B cell (primary cell): ENCODE data around the gene COA7. TPM values are rescaled to one million over a fixed set of nuclear protein-coding genes. Genes with fewer than 3 reads are reported as not detected.

Source experiments
- ATAC-seq: fragments of 200-7000 bp; cut with Tn5 transposase; one replicate; pipeline ENCODE4 v1.10.0; 2021; ENCODE audit warnings: low read depth, mild to moderate bottlenecking, moderate number of reproducible peaks, moderate library complexity
- CTCF ChIA-PET: fragments of 350-600 bp; sonication (Branson Sonifier 250); formaldehyde crosslinking; loops from one replicate; lab custom pipeline; 2021; ENCODE audit warnings: antibody characterized with exemption, inconsistent platforms; lab: Charles Lee
- POLR2A ChIA-PET: fragments of 350-600 bp; sonication (Branson Sonifier 250); formaldehyde crosslinking; loops from one replicate; lab custom pipeline; 2021; ENCODE audit warnings: antibody characterized with exemption; lab: Charles Lee
- DNase-seq: peaks from one replicate; pipeline ENCODE4 v3.0.0; 2013
- H2AFZ ChIP-seq: 2 replicates; pipeline ENCODE4 v1.6.1; 2012; ENCODE audit warnings: mild to moderate bottlenecking, low read depth, low read length; ENCODE audit not compliant: insufficient read depth, poor library complexity, severe bottlenecking
- H3K27ac ChIP-seq, 2 donors: 1 replicate in 1 of 2; 2 replicates in 1 of 2; pipeline ENCODE4 v1.5.1; 2012 to 2013; ENCODE audit warnings: low read length in 2 of 2, mild to moderate bottlenecking in 2 of 2, moderate library complexity in 1 of 2
- H3K27me3 ChIP-seq, 4 experiments: fragments of 200-600 bp in 1 of 4; sonication (generic) in 1 of 4; replicated peaks in 1 of 4; 1 replicate in 2 of 4; 2 replicates in 2 of 4; pipeline versions ENCODE4 v1.6.1 to v1.7.0; 2013 to 2016; ENCODE audit warnings: low read length in 3 of 4, mild to moderate bottlenecking in 2 of 4, mixed read lengths in 1 of 4, moderate library complexity in 1 of 4; ENCODE audit not compliant: insufficient read depth in 4 of 4, control insufficient read depth in 3 of 4; ENCODE audit errors: control extremely low read depth in 1 of 4
- H3K36me3 ChIP-seq, 2 experiments: replicated peaks in 1 of 2; 1 replicate in 1 of 2; 2 replicates in 1 of 2; pipeline versions ENCODE4 v1.6.1 to v1.7.1; 2013; ENCODE audit warnings: low read length in 1 of 2; ENCODE audit not compliant: insufficient read depth in 2 of 2, control insufficient read depth in 1 of 2; ENCODE audit errors: control extremely low read depth in 1 of 2, extremely low read depth in 1 of 2
- H3K4me1 ChIP-seq, 2 donors: fragments of 200-600 bp in 1 of 2; sonication (generic) in 1 of 2; 1 replicate in 1 of 2; 2 replicates in 1 of 2; pipeline versions ENCODE4 v1.5.1 to v1.6.1; 2013 to 2017; ENCODE audit warnings: low read length in 2 of 2; ENCODE audit not compliant: control insufficient read depth in 2 of 2, insufficient read depth in 2 of 2
- H3K4me2 ChIP-seq: replicated peaks from 2 replicates; pipeline ENCODE3; 2012; ENCODE audit warnings: mild to moderate bottlenecking, low read depth, low read length; ENCODE audit not compliant: poor library complexity, severe bottlenecking
- H3K4me3 ChIP-seq, 5 experiments: fragments of 200-600 bp in 1 of 5; sonication (generic) in 1 of 5; 1 replicate in 3 of 5; 2 replicates in 2 of 5; pipeline versions ENCODE4 v1.5.1 to v1.7.0; 2011 to 2016; ENCODE audit warnings: low read length in 4 of 5, mild to moderate bottlenecking in 4 of 5, low read depth in 2 of 5, control low read depth in 1 of 5, moderate library complexity in 1 of 5; ENCODE audit not compliant: insufficient read depth in 1 of 5; ENCODE audit errors: control extremely low read depth in 1 of 5, extremely low read depth in 1 of 5
- H3K79me2 ChIP-seq: fragments of 200-600 bp; sonication (generic); one replicate; pipeline ENCODE4 v1.6.0; 2016; ENCODE audit warnings: low read length; ENCODE audit not compliant: control insufficient read depth, insufficient read depth
- H3K9ac ChIP-seq: fragments of 200-600 bp; sonication (generic); 2 replicates; pipeline ENCODE4 v1.6.1; 2017; ENCODE audit warnings: mild to moderate bottlenecking, low read length, moderate library complexity
- H3K9me3 ChIP-seq, 3 donors: one replicate each; pipeline versions ENCODE4 v1.6.1 to v1.7.1; 2013; ENCODE audit warnings: low read length in 2 of 3; ENCODE audit not compliant: control insufficient read depth in 2 of 3, insufficient read depth in 1 of 3; ENCODE audit errors: control extremely low read depth in 1 of 3
- H4K20me1 ChIP-seq: 2 replicates; pipeline ENCODE4 v1.6.0; 2012; ENCODE audit warnings: mild to moderate bottlenecking, low read length; ENCODE audit not compliant: insufficient read depth, control insufficient read depth, poor library complexity, severe bottlenecking
- H3K27ac Mint-ChIP-seq: one replicate; pipeline ENCODE4 v1.8.0; 2021; ENCODE audit warnings: mixed read lengths
- H3K27me3 Mint-ChIP-seq: one replicate; pipeline ENCODE4 v1.8.0; 2021; ENCODE audit warnings: mixed read lengths
- H3K4me1 Mint-ChIP-seq: one replicate; pipeline ENCODE4 v1.8.0; 2021; ENCODE audit warnings: mixed read lengths
- H3K4me3 Mint-ChIP-seq: one replicate; pipeline ENCODE4 v1.8.0; 2021; ENCODE audit warnings: mixed read lengths
- H3K9me3 Mint-ChIP-seq: one replicate; pipeline ENCODE4 v1.8.0; 2022; ENCODE audit warnings: mixed read lengths; ENCODE audit not compliant: insufficient read depth
- EZH2 ChIP-seq: IDR thresholded peaks from 2 replicates; pipeline ENCODE4 v1.6.1; 2012; ENCODE audit warnings: borderline replicate concordance, low read depth, mild to moderate bottlenecking, moderate library complexity, low read length; ENCODE audit not compliant: insufficient read depth, poor library complexity, severe bottlenecking
- WGBS: methylation state at CpG from one replicate; pipeline ENCODE4 v1.1.5; 2013; ENCODE audit warnings: missing lambda C conversion rate; ENCODE audit not compliant: insufficient coverage; 5-methylcytosine and 5-hydroxymethylcytosine counted together
- intact Hi-C: fragments of 100-400 bp; cut with micrococcal nuclease; formaldehyde crosslinking; loops from one replicate; pipeline ENCODE4 v1.10.0; 2022
- polyA plus RNA-seq: library from polyadenylated mRNA; depleted of rRNA; stranded (reverse); fragments of >200 nt; gene quantifications from 2 replicates; pipeline ENCODE4 v1.2.3, GENCODE V29; 2012
- total RNA-seq, 2 donors: library from RNA; stranded (reverse); fragments of 120-200 nt in 1 of 2; gene quantifications; 1 replicate in 1 of 2; 2 replicates in 1 of 2; pipeline versions ENCODE4 v1.2.3 to v1.2.4, GENCODE V29; 2013 to 2022
- TF ChIP-seq, protein P1 (sequence below): fragments of 200-600 bp; IDR thresholded peaks from one replicate; pipeline ENCODE4 v1.8.0; 2022; ENCODE audit warnings: antibody characterized with exemption, mild to moderate bottlenecking

The COA7 gene
- total and polyA plus RNA-seq, 2 donors (not counting 1 experiment from before 2014, with no cell fraction given): 1.3 to 11.3 TPM

DNA sequence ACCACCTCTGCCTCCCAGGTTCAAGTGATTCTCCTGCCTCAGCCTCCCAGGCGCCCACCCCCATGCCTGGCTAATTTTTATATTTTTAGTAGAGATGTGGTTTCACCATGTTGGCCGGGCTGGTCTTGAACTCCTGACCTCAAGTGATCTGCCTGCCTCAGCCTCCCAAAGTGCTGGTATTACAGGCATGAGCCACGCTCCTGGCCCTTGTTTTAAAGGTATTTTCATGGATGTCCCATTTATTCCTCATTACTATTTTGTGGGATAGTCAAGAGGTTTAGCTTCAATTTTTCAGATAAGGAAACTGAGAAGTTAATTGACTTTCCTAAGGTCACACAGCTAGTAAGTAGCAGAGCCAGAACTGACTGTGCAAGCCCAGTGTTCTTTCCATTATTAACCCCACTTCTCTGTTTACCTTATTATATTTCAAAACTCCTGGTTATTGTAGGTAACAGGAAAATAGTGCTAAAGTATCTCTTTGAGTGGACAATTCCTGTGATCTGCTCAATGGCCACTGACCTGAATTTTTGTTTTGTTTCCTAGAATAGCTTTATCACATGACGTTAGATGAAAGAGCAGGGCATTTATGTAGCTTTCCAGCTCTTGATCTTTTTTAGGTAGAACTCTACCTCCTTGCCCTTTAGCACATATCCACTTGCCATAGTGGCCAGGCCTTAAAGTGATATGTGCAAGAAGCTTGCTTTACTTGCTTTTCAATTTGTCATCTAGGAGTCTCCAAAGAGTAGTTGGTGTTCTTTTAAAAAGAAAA, 41.7 kb upstream of the COA7 start:
- Histone ChIP-seq H2AFZ (no peak overlapping the region), H3K36me3 (no peaks in the 10 kb centered on the region), H3K9me3 (peaks cover 0 to 6% (median 0%) of the 10 kb centered on the region in 3 donors), H3K9ac (no peak overlapping the region), H3K79me2 (peaks cover 38% of the 10 kb centered on the region), H3K4me3 (no peak overlapping the region), H3K27ac (no peak overlapping the region), H3K4me2 (no peak overlapping the region), H3K4me1 (no peaks in the 10 kb centered on the region), H4K20me1 (peaks cover 6% of the 10 kb centered on the region), H3K27me3 (no peaks in the 10 kb centered on the region)
- peaks cover 13% of the 10 kb centered on the region for H3K4me1 Mint-ChIP-seq
- no peaks in the 10 kb centered on the region for H3K9me3 Mint-ChIP-seq
- H3K27me3 Mint-ChIP-seq: no peaks in the 10 kb centered on the region
- DNase-seq (no peak), ATAC-seq (no peak)
- H3K27ac Mint-ChIP-seq: no peak overlapping the region
- no peak overlapping the region for H3K4me3 Mint-ChIP-seq
- no CpG with 5 or more reads among the region's 4 CpGs for WGBS
- intact Hi-C loops: no loop called here
- ChIA-PET CTCF (no interaction called here), POLR2A (interaction anchor here (0.7 kb wide), 1 partner anchor 1366 kb away, joined by 3 read pairs; no protein-coding TSS in a partner anchor)
- TF ChIP-seq, protein P1, sequence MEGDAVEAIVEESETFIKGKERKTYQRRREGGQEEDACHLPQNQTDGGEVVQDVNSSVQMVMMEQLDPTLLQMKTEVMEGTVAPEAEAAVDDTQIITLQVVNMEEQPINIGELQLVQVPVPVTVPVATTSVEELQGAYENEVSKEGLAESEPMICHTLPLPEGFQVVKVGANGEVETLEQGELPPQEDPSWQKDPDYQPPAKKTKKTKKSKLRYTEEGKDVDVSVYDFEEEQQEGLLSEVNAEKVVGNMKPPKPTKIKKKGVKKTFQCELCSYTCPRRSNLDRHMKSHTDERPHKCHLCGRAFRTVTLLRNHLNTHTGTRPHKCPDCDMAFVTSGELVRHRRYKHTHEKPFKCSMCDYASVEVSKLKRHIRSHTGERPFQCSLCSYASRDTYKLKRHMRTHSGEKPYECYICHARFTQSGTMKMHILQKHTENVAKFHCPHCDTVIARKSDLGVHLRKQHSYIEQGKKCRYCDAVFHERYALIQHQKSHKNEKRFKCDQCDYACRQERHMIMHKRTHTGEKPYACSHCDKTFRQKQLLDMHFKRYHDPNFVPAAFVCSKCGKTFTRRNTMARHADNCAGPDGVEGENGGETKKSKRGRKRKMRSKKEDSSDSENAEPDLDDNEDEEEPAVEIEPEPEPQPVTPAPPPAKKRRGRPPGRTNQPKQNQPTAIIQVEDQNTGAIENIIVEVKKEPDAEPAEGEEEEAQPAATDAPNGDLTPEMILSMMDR: no peak
- TF ChIP-seq EZH2: no peak

GRCh38 chr1:52738893-52739292, 40.7 kb upstream of the COA7 start:
- Mint-ChIP-seq H3K27me3 (no peaks in the 10 kb centered on the region), H3K4me1 (peaks cover 11% of the 10 kb centered on the region), H3K9me3 (no peaks in the 10 kb centered on the region), H3K27ac (no peak overlapping the region), H3K4me3 (no peak overlapping the region)
- Histone ChIP-seq H3K4me3 (no peak overlapping the region), H3K36me3 (no peaks in the 10 kb centered on the region), H3K9ac (no peak overlapping the region), H3K4me2 (no peak overlapping the region), H3K9me3 (peaks cover 0 to 6% (median 0%) of the 10 kb centered on the region in 3 donors), H3K27me3 (no peaks in the 10 kb centered on the region), H3K79me2 (peaks cover 40% of the 10 kb centered on the region), H4K20me1 (peaks cover 6% of the 10 kb centered on the region), H3K27ac (no peak overlapping the region), H3K4me1 (no peaks in the 10 kb centered on the region), H2AFZ (no peak overlapping the region)
- ATAC-seq: no peak
- ChIA-PET CTCF (no interaction called here), POLR2A (interaction anchor here (0.6 to 0.7 kb wide), 2 partner anchors 49 to 1367 kb away, joined by 3 to 4 read pairs; no protein-coding TSS in a partner anchor)
- no peak for TF ChIP-seq EZH2
- TF ChIP-seq, protein P1: no peak
- intact Hi-C loops: no loop called here
- no peak for DNase-seq
- WGBS: 98% methylated on average over 7 of the region's 10 CpGs
